Heart right ventricle (tissue), 16 donors: ENCODE measurements around the gene CHAC2. TPM values are rescaled to one million over a fixed set of nuclear protein-coding genes. Genes with fewer than 3 reads are reported as not detected.

Source experiments
- ATAC-seq, 8 donors: fragments of 200-7000 bp; cut with Tn5 transposase; one replicate each; pipeline ENCODE4 v1.9.1; 2020; ENCODE audit warnings: mild to moderate bottlenecking in 8 of 8, moderate library complexity in 8 of 8, moderate number of reproducible peaks in 1 of 8
- DNase-seq, 2 donors: peaks; one replicate each; pipeline ENCODE4 v3.0.0-alpha.2; 2020
- H3K27ac ChIP-seq, 10 donors: fragments of 200-600 bp; sonication (generic) in 2 of 10; one replicate each; pipeline versions ENCODE4 v1.5.0 to v1.8.0; 2020 to 2022; ENCODE audit warnings: mild to moderate bottlenecking in 3 of 10
- H3K27me3 ChIP-seq, 7 donors: fragments of 200-600 bp; one replicate each; pipeline ENCODE4 v1.8.0; 2021 to 2022; ENCODE audit warnings: mild to moderate bottlenecking in 2 of 7
- H3K36me3 ChIP-seq, 9 donors: fragments of 200-600 bp; sonication (generic) in 1 of 9; one replicate each; pipeline versions ENCODE4 v1.5.0 to v1.8.0; 2020 to 2022; ENCODE audit warnings: mild to moderate bottlenecking in 2 of 9
- H3K4me1 ChIP-seq, 9 donors: fragments of 200-600 bp; sonication (generic) in 1 of 9; one replicate each; pipeline versions ENCODE4 v1.5.0 to v1.8.0; 2020 to 2022; ENCODE audit warnings: mild to moderate bottlenecking in 4 of 9
- H3K4me3 ChIP-seq, 10 donors: fragments of 200-600 bp; sonication (generic) in 2 of 10; one replicate each; pipeline versions ENCODE4 v1.5.0 to v1.8.0; 2020 to 2022; ENCODE audit warnings: mild to moderate bottlenecking in 7 of 10, moderate library complexity in 2 of 10
- H3K9me3 ChIP-seq, 11 donors: fragments of 200-600 bp in 10 of 11; sonication (generic) in 2 of 11; one replicate each; pipeline versions ENCODE4 v1.5.0 to v1.8.0; 2013 to 2022; ENCODE audit warnings: mild to moderate bottlenecking in 2 of 11, control low read depth in 1 of 11, moderate library complexity in 1 of 11
- CTCF ChIP-seq, 9 donors: fragments of 200-600 bp; sonication (generic) in 2 of 9; IDR thresholded peaks; one replicate each; pipeline versions ENCODE4 v1.5.0 to v1.8.0; 2021 to 2022; ENCODE audit warnings: antibody characterized with exemption in 9 of 9, mild to moderate bottlenecking in 5 of 9, moderate library complexity in 1 of 9
- WGBS, 2 donors: extraction: QIAGEN DNeasy Blood & Tissue Kit; methylation state at CpG; one replicate each; pipeline ENCODE4 v1.1.7; 2013; ENCODE audit warnings: inconsistent platforms in 1 of 2; 5-methylcytosine and 5-hydroxymethylcytosine counted together
- intact Hi-C, 10 donors: fragments of 100-400 bp; cut with DNase I; formaldehyde crosslinking; loops; one replicate each; pipeline versions ENCODE4 v1.11.1 to v1.14.2; 2022
- polyA plus RNA-seq, 2 donors: library from polyadenylated mRNA; stranded (reverse); fragments of 200-250 nt; gene quantifications; one replicate each; pipeline ENCODE4 v1.2.3, GENCODE V29; 2013
- total RNA-seq, 10 donors: library from RNA; stranded (reverse); fragmentation: NEBNext Ultra II Directional in 3 of 10; extraction: Animal tissue kit (Norgen Biotek cat#: 25700) in 3 of 10; gene quantifications; one replicate each; pipeline versions ENCODE4 v1.2.1 to v1.2.4, GENCODE V29; 2021 to 2023
- donor health status: Arrhythmogenic right ventricular cardiomyopathy.
- donor health status: ischemic (EF 13 %, LVEDD 7.1; RV severe dilation, severe dysfunction).
- donor health status: healthy with polysubstance abuse.
- donor health status: DM: no; HTN: yes; CAD: no.
- donor health status: DM: no; HTN: no; CAD: no.
- donor health status: ischemic (EF 25% LVEDD 6.9; RV normal size, moderate dysfunction).
- donor health status: ischemic (EF 25% LVEDD 5.7; RV mildly dilated, moderate dysfunction).
- donor health status: healthy.
- donor health status: DM: yes; HTN: yes; CAD: no.
- donor health status: Ischemic cardiomyopathy.
- donor health status: ischemic (EF 35%, LVEDD 5.7; RV mildly dilated, moderate dysfunction).
- donor health status: nonischemic (EF 11% LVEDD 7.7; RV severe dilation, severe dysfunction).
- donor health status: DM: yes; HTN: yes; CAD: no.
- donor health status: PGD.
- donor health status: ischemic (EF 29% LVEDD 5.4; RV normal size, mild dysfunction).
- donor health status: nonischemic (EF 23%, LVEDD 6.1; RV moderate dilation, normal function).

The CHAC2 gene
- total and polyA plus RNA-seq, 12 donors = 1.3 to 7.1 (median 2.1) TPM

GRCh38 chr2:53765767-53766166, 1.8 kb upstream of the CHAC2 start:
- Histone ChIP-seq H3K9me3 (no peaks in the 10 kb centered on the region), H3K4me1 (peaks cover 0 to 23% (median 11%) of the 10 kb centered on the region in 9 donors), H3K4me3 (no peak overlapping the region), H3K36me3 (peaks cover 0 to 38% (median 9%) of the 10 kb centered on the region in 9 donors), H3K27ac (no peak overlapping the region), H3K27me3 (no peaks in the 10 kb centered on the region)
- no peak for DNase-seq
- intact Hi-C loops = no loop called here
- TF ChIP-seq CTCF (IDR thresholded peaks at IDR 0.05) = no peak
- 71 to 77% methylated on average over 1 of the region's 1 CpG for WGBS, 2 donors
- no peak for ATAC-seq

GRCh38 chr2:53768242-53768542, 588 bp downstream of the CHAC2 start:
- Histone ChIP-seq H3K4me3 (peak overlapping the region; percentile 60 to 87 (median 75)), H3K9me3 (no peaks in the 10 kb centered on the region), H3K27me3 (no peaks in the 10 kb centered on the region), H3K36me3 (peaks cover 0 to 19% (median 1%) of the 10 kb centered on the region in 9 donors), H3K4me1 (peaks cover 0 to 23% (median 11%) of the 10 kb centered on the region in 9 donors), H3K27ac (peak overlapping the region in 7 of 10 donors; percentile 69 to 89 (median 83))
- intact Hi-C loops = no loop called here
- no peak for DNase-seq
- peak in 2 of 8 donors; percentile 70 to 79 for ATAC-seq
- no peak for TF ChIP-seq CTCF (IDR thresholded peaks at IDR 0.05)
- WGBS, 2 donors = 2 to 3% methylated on average over 12 of the region's 12 CpGs

GRCh38 chr2:53769318-53769945, 1.8 kb downstream of the CHAC2 start:
- H3K36me3 ChIP-seq = peaks cover 0 to 16% (median 0%) of the 10 kb centered on the region in 9 donors
- no peaks in the 10 kb centered on the region for H3K9me3 ChIP-seq
- H3K27me3 ChIP-seq = no peaks in the 10 kb centered on the region
- no peak overlapping the region for H3K27ac ChIP-seq
- intact Hi-C loops = no loop called here
- WGBS, 2 donors = 94% methylated on average over 15 of the region's 15 CpGs
- ATAC-seq (no peak), DNase-seq (no peak)
- no peak for TF ChIP-seq CTCF (IDR thresholded peaks at IDR 0.05)
- H3K4me1 ChIP-seq = peaks cover 0 to 23% (median 11%) of the 10 kb centered on the region in 9 donors
- H3K4me3 ChIP-seq = no peak overlapping the region

GRCh38 chr2:53770264-53770663, 2.7 kb downstream of the CHAC2 start:
- ATAC-seq = no peak
- H3K27me3 ChIP-seq = no peaks in the 10 kb centered on the region
- no peak for TF ChIP-seq CTCF (IDR thresholded peaks at IDR 0.05)
- no peak for DNase-seq
- intact Hi-C loops = no loop called here
- H3K27ac ChIP-seq = no peak overlapping the region
- no peaks in the 10 kb centered on the region for H3K9me3 ChIP-seq
- peaks cover 0 to 18% (median 0%) of the 10 kb centered on the region in 9 donors for H3K36me3 ChIP-seq
- H3K4me1 ChIP-seq = peaks cover 0 to 23% (median 11%) of the 10 kb centered on the region in 9 donors
- 76 to 87% methylated on average over 4 of the region's 4 CpGs for WGBS, 2 donors
- H3K4me3 ChIP-seq = no peak overlapping the region
